ENCODE measurements around the gene MT3.

MT3 gene

DNA sequence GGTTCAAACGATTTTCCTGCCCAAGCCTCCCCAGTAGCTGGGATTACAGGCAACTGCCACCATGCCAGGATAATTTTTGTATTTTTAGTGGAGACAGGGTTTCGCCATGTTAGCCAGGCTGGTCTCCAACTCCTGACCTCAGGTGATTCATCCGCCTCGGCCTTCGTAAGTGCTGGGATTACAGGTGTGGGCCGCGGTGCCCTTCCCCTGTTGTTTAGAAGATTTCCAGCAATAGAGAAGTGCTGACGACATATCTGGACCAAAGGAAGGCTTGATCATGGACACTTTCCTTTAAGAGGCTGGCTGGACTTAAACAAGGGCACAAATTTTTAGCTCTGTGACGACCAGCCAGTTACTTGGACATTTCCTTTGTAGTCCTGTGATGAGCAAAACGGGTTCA, 41.9 kb downstream of the MT3 start:
- no peak for DNase-seq (ENCODE audit: low spot score)

DNA sequence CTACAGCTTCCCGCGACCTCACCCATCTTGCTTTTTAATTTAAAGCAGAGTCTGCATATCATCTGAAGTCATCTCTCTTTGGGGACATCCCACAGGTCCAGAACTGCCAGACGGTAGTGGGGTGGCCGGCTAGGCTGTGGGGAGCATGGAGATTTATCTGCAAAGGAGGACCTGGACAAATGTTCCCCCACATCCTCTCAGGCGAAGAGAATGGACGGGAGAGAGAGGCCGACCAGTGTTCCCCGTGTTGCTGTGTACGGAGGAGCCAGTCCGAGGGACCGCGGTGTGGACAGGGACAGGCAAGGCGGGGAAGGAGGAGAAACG, 42.5 kb downstream of the MT3 start:
- no peak for DNase-seq (ENCODE audit: low spot score)

DNA sequence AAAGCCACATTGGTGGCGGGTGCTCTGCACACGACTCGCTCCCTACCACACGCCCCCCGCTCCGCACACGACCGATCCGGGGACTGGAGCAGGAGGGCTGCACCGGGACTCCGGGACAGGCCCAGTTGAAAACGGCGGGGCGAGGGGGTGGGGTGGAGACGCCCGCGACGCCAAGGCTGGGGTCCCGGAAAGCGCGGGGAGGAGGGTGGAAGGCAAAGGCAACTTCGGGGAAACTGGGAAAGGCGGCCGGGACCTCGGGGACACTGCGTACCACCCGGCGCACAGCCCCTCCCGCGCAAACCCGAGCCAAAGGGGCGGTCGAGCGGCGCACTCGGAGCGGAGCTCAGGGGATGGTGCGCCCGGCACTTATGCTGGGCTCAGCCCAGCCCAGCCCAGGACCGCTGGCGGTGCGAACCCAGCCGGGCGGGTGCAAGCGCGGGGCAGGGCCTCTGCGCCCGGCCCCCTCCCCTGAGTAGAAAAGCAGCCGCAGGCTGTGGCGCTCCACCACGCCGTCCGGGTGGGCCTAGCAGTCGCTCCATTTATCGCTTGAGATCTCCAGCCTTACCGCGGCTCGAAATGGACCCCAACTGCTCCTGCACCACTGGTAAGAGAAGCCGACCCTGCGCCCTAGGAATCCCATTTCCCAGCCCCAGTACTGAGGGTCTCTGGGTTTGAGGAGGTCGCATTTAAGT, 43.0 kb downstream of the MT3 start, which contains the start of gene MT1M:
Gene MT1M, plus strand, starts transcription at position 504 of the 692 bp plus-strand sequence. Its CDS starts 73 bp downstream, at position 577.
- DNase-seq (ENCODE audit: low spot score) = no peak

DNA sequence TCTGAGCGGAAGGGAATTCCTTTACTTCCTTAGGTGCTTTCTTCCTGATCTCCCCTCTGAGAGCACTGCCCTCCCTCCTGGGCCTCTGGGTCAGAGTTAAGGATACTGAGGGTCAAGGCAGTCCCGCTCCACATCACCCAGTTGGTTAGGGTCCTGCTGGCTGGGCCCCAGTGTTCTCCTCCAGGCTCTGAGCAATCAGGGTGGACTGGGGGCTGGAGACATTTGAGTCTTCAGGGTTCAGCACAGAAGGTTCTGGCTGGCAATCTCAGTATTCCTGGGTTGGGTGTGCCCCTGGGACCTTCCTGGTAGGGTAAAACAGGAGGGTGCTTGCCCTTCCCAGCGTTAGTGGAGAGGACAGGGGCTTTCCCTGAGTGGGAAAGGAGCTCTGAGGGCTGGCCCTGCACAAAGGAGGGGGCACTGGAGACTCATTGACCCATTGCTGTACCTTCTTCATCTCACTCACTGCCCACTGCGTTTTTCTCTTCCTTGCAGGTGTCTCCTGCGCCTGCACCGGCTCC, 43.6 kb downstream of the MT3 start:
- no peak for DNase-seq (ENCODE audit: low spot score)

DNA sequence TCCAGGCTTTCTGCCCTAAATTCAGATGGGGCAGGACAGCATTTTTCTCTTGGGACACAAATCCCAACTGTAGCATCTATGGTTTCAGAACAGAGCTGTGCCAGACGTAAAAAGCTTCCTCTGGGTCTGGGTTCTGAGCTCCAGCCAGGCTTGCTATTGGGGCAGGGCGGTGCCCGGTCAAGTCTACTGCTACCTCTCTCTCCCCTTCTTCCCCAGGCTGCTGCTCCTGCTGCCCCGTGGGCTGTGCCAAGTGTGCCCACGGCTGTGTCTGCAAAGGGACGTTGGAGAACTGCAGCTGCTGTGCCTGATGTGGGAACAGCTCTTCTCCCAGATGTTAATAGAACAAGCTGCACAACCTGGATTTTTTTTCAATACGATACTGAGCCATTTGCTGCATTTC, 44.2 kb downstream of the MT3 start:
- no peak for DNase-seq (ENCODE audit: low spot score)

DNA sequence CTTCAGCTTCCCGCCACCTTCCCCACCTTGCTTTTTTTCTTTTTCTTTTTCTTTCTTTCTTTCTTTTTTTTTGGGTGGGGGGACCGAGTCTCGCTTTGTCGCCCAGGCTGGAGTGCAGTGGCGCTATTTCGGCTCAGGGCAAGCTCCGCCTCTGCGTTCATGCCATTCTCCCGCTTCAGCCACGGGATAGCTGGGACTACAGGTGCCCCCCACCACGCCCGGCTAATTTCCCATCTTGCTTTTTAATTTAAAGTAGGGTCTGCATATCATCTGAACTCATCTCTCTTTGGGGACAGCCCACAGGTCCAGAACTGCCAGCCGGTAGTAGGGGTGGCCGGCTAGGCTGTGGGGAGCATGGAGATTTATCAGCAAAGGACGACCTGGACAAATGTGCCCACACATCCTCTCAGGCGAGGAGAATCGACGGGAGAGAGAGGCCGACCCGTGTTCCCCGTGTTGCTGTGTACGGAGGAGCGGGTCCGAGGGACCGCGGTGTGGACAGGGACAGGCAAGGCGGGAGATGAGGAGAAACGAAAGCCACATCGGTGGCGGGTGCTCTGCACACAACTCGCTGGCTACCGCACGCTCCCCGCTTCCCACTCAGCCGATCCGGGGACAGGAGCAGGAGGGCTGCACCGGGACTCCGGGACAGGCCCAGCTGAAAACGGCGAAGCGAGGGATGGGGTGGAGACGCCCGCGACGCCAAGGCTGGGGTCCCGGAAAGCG, 45.5 kb downstream of the MT3 start:
- DNase-seq (ENCODE audit: low spot score) = no peak

DNA sequence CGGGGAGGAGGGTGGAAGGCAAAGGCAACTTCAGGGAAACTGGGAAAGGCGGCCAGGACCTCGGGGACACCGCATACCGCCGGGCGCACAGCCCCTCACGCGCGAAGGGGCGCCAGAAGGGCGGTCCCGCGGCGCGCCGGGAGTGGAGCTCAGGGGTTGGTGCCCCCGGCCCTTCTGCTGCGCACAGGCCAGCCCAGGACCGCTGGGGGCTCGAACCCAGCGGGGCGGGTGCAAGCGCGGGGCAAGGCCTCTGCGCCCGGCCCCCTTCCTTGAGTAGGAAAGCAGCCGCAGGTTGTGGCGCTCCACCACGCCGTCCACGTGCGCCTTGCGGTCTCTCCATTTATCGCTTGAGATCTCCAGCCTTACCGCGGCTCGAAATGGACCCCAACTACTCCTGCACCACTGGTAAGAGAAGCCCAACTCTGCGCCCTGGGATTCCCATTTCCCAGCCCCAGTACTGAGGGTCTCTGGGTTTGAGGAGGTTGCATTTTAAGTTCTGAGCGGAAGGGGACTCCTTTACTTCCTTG, 46.2 kb downstream of the MT3 start:
- DNase-seq (ENCODE audit: low spot score) = no peak

DNA sequence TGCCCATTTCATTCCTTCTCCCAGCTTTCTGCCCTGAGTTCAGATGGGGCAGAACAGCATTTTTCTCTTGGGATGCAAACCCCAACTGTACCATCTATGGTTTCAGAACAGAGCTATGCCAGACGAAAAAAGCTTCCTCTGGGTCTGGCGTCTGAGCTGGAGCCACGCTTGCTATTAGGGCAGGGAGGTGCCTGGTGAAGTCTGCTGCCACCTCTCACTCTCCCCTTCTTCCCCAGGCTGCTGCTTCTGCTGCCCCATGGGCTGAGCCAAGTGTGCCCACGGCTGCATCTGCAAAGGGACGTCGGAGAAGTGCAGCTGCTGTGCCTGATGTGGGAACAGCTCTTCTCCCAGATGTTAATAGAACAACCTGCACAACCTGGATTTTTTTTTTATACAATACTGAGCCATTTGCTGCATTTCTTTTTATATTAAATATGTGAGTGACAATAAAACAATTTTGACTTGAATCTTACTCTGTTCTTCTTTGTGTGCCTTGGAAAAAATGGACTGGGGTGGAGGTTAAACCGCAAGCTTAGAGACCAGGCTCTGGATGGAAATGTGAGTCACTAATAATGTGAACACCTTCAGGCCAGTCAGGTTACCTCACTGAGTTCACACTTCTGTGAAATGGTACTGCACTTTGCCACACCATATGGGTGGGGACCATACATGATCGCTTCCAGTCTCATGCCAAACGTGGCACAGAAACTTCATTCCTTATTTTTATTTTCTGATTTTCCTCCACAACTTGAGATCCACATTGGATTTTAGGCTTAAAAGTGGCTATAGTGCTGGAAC, 47.5 kb downstream of the MT3 start:
- no peak for DNase-seq (ENCODE audit: low spot score)

DNA sequence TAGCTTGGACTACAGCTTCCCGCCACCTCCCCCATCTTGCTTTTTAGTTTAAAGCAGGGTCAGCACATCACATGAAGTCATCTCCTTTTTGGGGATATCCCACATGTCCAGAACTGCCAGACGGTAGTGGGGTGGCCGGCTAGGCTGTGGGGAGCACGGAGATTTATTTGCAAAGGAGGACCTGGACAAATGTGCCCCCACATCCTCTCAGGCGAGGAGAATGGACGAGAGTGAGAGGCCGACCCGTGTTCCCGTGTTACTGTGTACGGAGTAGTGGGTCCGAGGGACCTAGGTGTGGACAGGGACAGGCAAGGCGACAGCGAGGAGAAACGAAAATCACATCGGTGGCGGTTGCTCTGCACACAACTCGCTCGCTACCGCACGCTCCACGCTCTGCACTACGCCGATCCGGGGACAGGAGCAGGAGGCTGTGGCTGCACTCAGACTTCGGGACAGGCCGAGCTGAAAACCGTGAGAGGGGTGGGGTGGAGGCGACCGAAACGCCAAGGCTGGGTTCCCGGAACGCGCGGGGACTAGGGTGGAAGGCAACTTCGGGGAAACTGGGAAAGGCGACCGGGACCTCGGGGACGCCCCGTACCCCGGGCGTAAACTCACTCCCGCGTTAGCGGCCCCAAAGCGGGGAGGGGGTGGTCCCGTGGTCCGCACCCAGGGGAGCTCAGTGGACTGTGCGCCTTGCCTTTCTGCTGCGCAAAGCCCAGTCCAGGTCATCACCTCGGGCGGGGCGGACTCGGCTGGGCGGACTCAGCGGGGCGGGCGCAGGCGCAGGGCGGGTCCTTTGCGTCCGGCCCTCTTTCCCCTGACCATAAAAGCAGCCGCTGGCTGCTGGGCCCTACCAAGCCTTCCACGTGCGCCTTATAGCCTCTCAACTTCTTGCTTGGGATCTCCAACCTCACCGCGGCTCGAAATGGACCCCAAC, 48.8 kb downstream of the MT3 start, which contains the start of gene MT1A:
Gene MT1A, plus strand, starts transcription at position 853 of the 937 bp plus-strand sequence. Its CDS starts 73 bp downstream, at position 926.
- DNase-seq (ENCODE audit: low spot score) = no peak

DNA sequence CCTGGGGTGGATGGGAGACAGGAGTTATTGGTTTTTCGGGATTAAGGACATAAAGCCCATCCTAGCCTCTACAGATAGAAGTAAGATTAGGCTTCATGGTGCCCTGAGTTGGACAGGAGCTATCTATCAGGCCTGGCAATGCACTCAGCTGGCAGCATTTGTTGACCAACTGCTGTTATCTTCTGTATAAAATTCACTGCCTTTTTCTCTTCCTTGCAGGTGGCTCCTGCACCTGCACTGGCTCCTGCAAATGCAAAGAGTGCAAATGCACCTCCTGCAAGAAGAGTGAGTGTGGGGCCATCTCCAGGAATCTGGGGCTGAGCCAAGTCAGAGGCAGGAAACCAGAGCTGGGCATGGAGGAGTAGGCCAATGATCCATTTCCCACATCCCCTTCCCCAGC, 49.7 kb downstream of the MT3 start:
- DNase-seq (ENCODE audit: low spot score) = no peak

DNA sequence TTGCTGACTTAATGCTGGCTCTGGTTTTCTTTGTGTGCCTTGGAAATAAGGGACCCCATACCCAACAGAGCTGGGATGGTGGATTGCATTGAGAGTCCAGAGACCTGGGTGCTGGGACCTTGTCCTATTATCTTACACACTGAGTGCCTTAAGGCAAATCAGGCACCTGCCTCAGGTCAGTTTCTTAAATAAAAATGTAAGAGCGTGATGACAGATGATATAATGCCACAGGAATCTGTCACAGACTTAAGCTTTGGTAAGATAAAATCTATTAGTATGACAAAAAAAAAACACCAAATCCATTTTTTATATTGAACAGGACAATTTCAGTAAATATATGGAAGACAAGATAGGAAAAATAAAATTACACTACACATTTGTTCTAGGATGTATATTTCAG, 50.7 kb downstream of the MT3 start:
- DNase-seq (ENCODE audit: low spot score) = no peak

All from D341Med (cell line).